NCI-H226 (cell line): ENCODE data around the gene IER2.

ENCODE experiments used
- DNase-seq: peaks from one replicate; pipeline ENCODE4 v3.0.0-alpha.2; 2015

IER2 gene

DNA sequence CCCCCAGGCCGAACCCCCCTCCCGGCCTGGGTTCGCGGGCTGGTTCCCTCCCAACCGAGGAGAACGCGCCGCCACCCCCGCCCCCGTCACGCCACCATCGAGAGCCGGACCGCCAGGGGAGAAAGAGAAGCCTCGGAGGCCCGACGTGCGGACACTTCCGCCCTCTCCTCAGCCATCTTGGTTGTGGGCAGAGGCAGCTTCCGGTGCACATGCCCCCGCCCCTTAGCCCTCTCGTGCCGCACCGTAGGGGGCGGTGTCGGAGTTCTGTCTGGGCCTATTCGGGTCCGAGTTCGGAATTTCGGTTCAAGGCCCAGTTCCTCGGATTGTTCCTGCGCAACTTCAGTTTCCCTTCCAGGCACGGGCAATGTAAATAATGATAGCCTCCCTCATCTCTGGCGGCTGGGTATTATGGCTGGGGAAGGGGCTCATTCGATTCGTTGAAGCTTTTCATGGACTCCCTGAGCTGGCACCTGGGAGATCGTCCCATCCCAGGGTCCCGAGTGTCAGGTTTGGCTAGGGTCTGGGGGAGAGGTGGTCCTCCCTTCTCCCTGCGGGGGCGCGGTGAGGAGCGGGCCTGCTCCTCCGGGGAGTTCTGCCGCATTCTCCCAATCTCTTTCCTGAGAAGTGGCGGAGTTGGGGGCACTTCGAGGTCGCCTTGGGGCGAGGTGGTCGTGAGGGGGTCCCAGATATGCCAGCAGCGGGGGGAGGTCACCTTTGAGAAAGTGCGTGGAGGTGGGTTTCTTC is at the start of gene IER2, which contains the start of gene STX10:
IER2 (plus strand) TSS at position 225 of the 744 bp plus-strand sequence. CDS start 2,776 bp downstream, outside the sequence.
STX10 (minus strand) TSS at position 189 of the 744 bp plus-strand sequence. CDS start 202 bp downstream, outside the sequence.
- DNase-seq: peak; percentile 95

GRCh38 chr19:13100841-13101589 is 49.2 kb upstream of the IER2 start:
- no peak for DNase-seq

- no peak for DNase-seq
These were observed 48.4 kb upstream of the IER2 start for GRCh38 chr19:13101590-13102415.

DNA sequence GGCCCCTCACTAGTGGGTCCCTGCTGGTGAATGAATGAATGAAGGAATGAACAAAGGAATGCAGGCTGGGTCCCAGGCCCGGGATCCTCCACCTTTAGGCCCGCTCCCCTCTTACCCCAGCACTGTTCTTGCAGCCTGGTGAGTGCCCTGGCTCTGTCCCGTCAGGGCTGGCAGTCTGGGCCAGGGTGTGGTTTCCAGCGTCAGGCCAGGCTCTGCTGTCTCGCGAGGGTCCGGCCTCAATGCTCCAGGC is 47.9 kb upstream of the IER2 start:
- DNase-seq: no peak

- peak; percentile 89 for DNase-seq
These were observed 47.3 kb upstream of the IER2 start, which contains the start of gene LYL1 for GRCh38 chr19:13102666-13103580. Gene LYL1, minus strand, starts transcription at chr19:13102858. Its CDS starts 1,687 bp downstream, at chr19:13101171.

DNA sequence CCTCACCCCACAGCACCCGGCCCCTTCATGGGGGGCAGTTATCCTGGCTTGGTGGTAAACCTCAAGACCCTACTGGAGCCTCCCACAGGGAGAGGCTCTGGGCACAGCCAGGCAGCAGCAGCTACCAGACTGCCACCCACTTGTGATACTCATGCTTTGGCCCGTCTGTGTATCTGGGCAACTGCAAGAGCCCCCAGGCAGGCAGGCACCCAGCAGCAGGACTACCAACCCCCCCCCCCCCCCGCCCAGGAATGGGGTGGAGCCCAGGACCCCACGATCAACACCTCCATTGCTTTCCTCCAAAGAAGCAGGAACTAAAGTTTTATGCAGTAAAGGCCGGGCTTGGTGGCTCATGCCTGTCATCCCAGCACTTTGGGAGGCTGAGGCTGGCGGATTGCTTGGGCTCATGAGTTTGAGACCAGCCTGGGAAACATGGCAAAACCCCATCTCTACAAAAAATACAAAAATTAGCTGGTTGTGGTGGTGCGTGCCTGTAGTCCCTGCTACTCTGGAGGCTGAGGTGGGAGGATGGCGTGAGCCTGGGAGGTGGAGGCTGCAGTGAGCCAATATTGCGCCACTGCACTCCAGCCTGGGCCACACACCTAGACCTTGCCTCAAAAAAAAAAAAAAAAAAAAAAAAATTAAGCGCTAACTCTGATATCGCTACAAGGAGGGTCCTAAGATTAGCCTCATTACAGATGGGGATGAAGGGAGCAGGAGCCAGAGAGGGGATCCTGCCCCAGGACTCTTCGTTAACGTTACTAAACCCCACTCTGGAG is 46.4 kb upstream of the IER2 start:
- DNase-seq: no peak

DNA sequence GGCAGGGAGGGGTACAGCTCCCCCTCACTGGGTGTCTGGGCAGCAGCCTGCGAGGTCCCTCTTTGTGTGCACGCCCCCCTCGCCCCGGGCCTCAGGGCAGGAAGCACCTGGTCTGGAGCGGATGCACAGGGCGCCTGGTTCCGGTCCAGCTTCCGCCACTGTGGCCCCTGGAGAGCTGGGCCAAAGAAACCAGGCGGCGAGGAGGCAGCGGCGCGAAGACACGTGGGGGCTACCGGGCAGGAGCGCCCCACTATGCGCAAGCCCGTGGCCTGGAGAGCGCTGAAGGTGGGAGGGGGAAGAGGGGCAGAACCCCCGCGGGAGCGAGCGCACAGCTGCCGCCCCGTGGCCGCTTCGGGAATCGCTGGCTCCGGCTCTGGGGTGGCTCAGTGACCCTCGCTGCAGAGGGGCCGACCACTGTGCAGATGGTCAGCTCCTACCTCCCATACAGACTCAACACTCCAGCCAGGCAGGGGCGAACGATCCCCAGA is 45.8 kb upstream of the IER2 start:
- no peak for DNase-seq

GRCh38 chr19:13104848-13105711 is 45.1 kb upstream of the IER2 start:
- no peak for DNase-seq

DNA sequence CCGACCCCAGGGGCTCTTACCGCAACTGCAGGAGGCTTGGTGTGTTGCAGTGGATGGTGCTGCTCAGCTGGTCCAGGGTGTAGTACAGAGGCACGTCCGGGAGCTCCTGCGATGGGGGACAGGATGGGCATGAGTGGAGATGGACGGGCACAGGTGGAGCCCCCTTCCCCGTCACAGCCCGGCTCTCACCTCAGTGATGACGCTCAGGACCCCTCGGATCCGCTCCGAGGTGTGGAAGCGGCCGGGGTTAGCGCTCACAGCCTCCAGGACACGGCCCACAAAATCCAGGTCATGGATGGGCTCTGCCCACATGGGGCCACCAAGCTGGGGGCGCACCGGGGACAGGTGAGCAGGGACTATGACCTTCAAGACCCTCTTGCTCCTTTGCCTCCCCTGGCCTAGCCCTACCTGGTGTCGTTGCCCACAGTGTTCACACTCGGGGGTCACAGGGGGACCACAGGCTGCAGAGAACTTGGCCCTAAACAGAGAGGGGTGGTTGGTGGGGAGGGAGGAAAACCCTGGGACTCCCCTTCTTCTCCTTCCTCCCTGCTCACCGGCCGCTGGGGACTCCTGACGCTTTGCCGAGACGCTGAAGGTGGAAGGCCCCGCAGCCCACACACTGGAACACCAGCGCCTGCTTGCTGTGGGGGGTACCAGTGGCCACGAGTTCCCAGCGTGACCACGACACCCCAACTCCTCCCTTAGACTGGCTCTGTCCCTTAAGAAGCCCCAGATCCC is 40.7 kb upstream of the IER2 start:
- no peak for DNase-seq

GRCh38 chr19:13110099-13110610 is 40.1 kb upstream of the IER2 start:
- DNase-seq: no peak

- DNase-seq: no peak
These were observed 37.7 kb upstream of the IER2 start for GRCh38 chr19:13112555-13112954.

DNA sequence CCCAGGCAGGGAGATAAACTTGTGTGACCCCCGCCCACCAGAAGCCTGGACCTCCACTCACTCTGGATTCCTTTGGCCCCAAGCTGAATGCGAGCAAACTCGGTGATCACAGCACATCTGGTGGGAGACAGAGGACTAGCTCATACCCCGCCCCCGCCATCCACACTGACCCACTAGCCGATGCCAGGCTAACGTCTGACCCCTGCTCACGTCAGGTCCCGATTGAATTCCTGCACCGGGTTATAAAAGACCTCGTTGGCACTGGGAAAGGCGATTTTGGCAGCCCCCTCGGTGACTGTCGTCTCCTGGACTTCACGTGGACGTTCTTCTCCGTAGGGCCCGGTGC is 34.3 kb upstream of the IER2 start:
- no peak for DNase-seq

GRCh38 chr19:13116282-13117175 is 33.7 kb upstream of the IER2 start, which contains the start of gene TRMT1:
Gene TRMT1, minus strand, starts transcription at chr19:13116740. Its CDS starts 341 bp downstream, at chr19:13116399.
- peak; percentile 91 for DNase-seq

DNA sequence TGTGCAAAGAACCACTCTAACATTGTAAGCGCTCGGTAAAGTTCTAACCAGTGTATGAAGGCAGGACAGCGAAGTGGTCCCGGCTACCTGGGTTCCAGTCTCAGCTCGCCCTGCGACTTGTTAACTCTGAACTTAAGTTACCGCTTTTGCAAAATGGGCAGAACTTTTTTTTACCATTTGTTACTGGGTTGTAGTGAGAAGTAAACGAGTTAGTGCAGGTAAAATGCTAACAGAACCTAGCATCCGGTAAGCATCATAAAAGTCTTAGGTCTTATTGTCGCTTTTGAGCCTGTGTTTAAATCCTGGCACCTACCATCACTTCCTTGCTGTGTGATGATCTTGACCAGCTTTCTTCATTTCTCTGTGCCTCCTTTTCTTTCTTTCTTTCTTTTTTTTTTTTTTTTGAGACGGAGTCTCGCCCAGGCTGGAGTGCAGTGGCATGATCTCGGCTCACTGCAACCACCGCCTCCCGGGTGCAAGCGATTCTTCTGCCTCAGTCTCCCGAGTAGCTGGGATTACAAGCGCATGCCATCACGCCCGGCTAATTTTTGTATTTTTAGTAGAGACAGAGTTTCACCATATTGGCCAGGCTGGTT is 32.9 kb upstream of the IER2 start:
- DNase-seq: no peak

- DNase-seq: peak; percentile 80
These were observed 32.3 kb upstream of the IER2 start, which contains the start of gene NACC1 for GRCh38 chr19:13117772-13118423. Gene NACC1, plus strand, starts transcription at chr19:13118264. Its CDS starts 16,944 bp downstream, at chr19:13135208.

- peak; percentile 67 for DNase-seq
These were observed 31.6 kb upstream of the IER2 start for GRCh38 chr19:13118424-13119193.
